Measurements from ENCODE around the gene AGO4.

AGO4 gene

DNA sequence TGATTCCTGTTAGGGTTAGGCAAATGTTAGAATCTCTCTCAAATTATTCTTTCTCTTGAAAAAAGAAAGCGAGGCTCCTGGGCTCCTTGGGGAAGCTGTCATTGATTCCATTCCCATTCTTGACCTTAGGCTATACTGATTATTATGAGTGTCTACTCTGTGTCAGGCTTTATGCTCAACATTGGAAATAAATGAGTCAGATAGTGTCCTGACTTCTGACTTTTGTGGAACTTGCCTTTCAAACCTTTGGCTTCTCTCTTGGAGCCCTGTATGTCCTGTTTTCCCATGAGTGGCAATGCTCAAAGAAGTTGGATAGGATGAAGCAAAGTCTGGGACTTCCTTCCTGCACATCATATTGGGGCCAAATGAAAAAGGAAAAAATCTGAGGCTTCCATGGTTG, 86.8 kb downstream of the AGO4 start:
- no peak for DNase-seq (ENCODE audit: low read depth)

DNA sequence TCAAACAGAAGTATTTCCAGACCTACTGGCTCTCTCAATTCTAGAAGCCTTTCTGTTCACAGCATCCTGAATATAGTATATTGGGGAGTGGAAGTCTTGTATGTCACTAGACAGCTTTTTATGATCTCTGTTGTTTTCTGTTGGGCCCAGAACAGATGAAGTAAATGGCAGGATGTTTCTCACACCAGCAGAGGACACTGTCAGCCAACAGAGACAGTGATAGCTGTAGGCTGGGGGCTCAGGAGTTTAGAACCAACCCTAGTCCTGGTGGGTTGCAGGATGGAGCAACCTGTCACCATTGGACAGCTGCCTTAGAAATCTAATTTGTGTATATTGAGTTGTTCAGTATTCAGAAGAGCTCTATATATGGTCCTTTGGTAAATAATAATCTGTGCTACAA, 92.1 kb downstream of the AGO4 start:
- no peak for DNase-seq (ENCODE audit: low read depth)

DNA sequence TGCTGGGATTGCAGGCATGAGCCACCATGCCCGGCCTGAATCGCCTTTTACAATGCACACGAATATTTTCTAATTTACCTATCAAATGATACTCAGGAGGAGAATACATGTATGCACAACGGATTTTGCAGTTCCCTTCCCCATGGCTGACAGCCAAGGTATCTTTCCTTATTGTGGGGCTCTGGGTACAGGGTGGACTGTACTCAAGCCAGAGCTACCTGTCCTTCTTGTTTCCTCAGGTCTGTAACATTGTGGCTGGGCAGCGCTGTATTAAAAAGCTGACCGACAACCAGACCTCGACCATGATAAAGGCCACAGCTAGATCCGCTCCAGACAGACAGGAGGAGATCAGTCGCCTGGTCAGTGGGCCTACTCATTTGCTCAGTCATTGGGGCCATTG, 93.4 kb downstream of the AGO4 start:
- DNase-seq (ENCODE audit: low read depth) = no peak

DNA sequence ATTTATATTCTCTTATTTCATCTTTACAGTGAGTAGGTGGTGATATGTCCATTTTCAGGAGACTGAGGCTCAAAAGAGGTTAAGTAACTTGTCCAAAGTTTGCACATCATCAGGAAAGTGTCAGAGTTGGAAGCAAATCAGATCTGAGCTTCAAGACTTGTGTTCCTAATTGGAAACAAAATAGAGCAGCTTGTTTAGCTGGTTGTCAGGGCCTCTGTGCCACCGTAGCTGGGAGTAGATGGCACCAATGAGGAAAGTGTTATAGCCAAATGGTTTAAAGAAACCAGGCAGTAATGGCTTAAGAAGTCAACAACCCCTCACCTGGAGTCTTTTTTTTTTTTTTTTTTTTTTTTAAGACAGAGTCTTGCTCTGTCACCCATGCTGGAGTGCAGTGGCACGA, 94.9 kb downstream of the AGO4 start:
- DNase-seq (ENCODE audit: low read depth) = no peak
